Loucy (cell line): Measurements from ENCODE around the gene ATP8A2.

Source experiments
- EZH2phosphoT487 ChIP-seq: fragments of 200-600 bp; IDR thresholded peaks from 2 replicates; pipeline ENCODE4 v1.6.1; 2018; ENCODE audit warnings: antibody characterized with exemption, mild to moderate bottlenecking, moderate library complexity, borderline replicate concordance
- TF ChIP-seq, protein P1 (sequence below): fragments of 200-600 bp; sonication (generic); conservative IDR thresholded peaks from 2 replicates; pipeline ENCODE4 v1.5.1; 2014; ENCODE audit warnings: mild to moderate bottlenecking, antibody characterized with exemption, low read length

DNA sequence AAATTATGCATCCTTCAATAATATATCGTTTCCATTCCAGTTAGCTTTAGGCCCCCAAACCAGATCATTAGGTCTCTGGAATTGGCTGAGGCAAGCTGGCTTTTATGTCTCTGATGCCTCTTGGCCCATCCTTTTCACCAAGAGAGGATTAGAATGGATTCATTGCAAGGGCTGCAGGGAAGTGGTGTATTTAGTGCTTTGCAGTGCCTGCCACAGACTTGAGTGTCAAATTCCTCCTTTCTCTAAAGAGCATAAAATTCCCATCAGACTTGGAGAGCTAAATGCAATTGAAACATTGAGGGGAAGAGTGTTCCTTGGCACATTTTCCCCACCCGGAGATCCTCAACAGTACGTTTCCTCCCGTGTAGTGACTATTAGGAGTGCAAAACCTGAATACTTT, 302.6 kb downstream of the ATP8A2 start:
- TF ChIP-seq, protein P1, sequence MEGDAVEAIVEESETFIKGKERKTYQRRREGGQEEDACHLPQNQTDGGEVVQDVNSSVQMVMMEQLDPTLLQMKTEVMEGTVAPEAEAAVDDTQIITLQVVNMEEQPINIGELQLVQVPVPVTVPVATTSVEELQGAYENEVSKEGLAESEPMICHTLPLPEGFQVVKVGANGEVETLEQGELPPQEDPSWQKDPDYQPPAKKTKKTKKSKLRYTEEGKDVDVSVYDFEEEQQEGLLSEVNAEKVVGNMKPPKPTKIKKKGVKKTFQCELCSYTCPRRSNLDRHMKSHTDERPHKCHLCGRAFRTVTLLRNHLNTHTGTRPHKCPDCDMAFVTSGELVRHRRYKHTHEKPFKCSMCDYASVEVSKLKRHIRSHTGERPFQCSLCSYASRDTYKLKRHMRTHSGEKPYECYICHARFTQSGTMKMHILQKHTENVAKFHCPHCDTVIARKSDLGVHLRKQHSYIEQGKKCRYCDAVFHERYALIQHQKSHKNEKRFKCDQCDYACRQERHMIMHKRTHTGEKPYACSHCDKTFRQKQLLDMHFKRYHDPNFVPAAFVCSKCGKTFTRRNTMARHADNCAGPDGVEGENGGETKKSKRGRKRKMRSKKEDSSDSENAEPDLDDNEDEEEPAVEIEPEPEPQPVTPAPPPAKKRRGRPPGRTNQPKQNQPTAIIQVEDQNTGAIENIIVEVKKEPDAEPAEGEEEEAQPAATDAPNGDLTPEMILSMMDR: no peak
- TF ChIP-seq EZH2phosphoT487: no peak
